ENCODE measurements around the gene CGNL1.

- TF ChIP-seq CTCF (IDR thresholded peaks at IDR 0.05; ENCODE audit: low read depth, low read length), result no peak
- no peak for TF ChIP-seq EZH2phosphoT487 (IDR thresholded peaks at IDR 0.05; ENCODE audit: low read depth)
Measured at GRCh38 chr15:57496946-57497869, 120.9 kb downstream of the CGNL1 start.

Data from OCI-LY3 (cell line).